Hepatic stellate cell (primary cell): Measurements from ENCODE around the gene TGFBR3.
"Not testable (repeated sequence)": the region's sequence is repeated elsewhere in the genome, so short reads cannot be mapped to it uniquely, and the experiment has no call there.

ENCODE experiments used
- DNase-seq: peaks from one replicate; pipeline ENCODE4 v3.0.0; 2011; ENCODE audit warnings: low spot score

TGFBR3 gene

GRCh38 chr1:91847851-91848250 is 38.1 kb downstream of the TGFBR3 start:
- DNase-seq: no peak

GRCh38 chr1:91846639-91847013 is 39.3 kb downstream of the TGFBR3 start:
- no peak for DNase-seq

- peak; percentile 22 for DNase-seq
These were observed 39.8 kb downstream of the TGFBR3 start for GRCh38 chr1:91846007-91846638.

GRCh38 chr1:91844862-91845528 is 41.0 kb downstream of the TGFBR3 start:
- DNase-seq: peak; percentile 79

GRCh38 chr1:91843843-91844242 is 42.1 kb downstream of the TGFBR3 start:
- no peak for DNase-seq

GRCh38 chr1:91842563-91842962 is 43.4 kb downstream of the TGFBR3 start:
- no peak for DNase-seq

GRCh38 chr1:91842056-91842455 is 43.9 kb downstream of the TGFBR3 start:
- no peak for DNase-seq

GRCh38 chr1:91840276-91840675 is 45.7 kb downstream of the TGFBR3 start:
- DNase-seq: not testable (repeated sequence)

GRCh38 chr1:91836331-91837040 is 49.5 kb downstream of the TGFBR3 start:
- no peak for DNase-seq

GRCh38 chr1:91835087-91835521 is 50.8 kb downstream of the TGFBR3 start:
- DNase-seq: no peak

- not testable (repeated sequence) for DNase-seq
These were observed 51.4 kb downstream of the TGFBR3 start for GRCh38 chr1:91834549-91834948.

- DNase-seq: no peak
These were observed 52.0 kb downstream of the TGFBR3 start for GRCh38 chr1:91833946-91834345.

GRCh38 chr1:91831132-91831930 is 54.6 kb downstream of the TGFBR3 start:
- no peak for DNase-seq

- DNase-seq: peak; percentile 72
These were observed 55.5 kb downstream of the TGFBR3 start for GRCh38 chr1:91830242-91831131.

- no peak for DNase-seq
These were observed 56.4 kb downstream of the TGFBR3 start for GRCh38 chr1:91829293-91830153.

GRCh38 chr1:91828583-91829281 is 57.2 kb downstream of the TGFBR3 start:
- DNase-seq: no peak

GRCh38 chr1:91827459-91828321 is 58.3 kb downstream of the TGFBR3 start:
- no peak for DNase-seq

- DNase-seq: no peak
These were observed 58.9 kb downstream of the TGFBR3 start for GRCh38 chr1:91827087-91827458.

GRCh38 chr1:91826649-91827048 is 59.3 kb downstream of the TGFBR3 start:
- no peak for DNase-seq
